Endothelial cell of umbilical vein (primary cell): ENCODE measurements around the gene ATP6AP2. TPM values are rescaled to one million over a fixed set of nuclear protein-coding genes. Genes with fewer than 3 reads are reported as not detected.

ENCODE experiments used
- BruUV-seq: library from RNA; stranded (reverse); fragments of 400-500 nt; replicated peaks from 2 replicates; lab custom pipeline; 2021; lab: Mats Ljungman, UMichigan
- CTCF ChIA-PET: fragments of 300-600, 350-600 bp; sonication (Branson Sonifier 250); formaldehyde crosslinking; loops from one replicate; lab custom pipeline; 2021; ENCODE audit warnings: antibody characterized with exemption, inconsistent platforms; lab: Charles Lee
- POLR2A ChIA-PET: fragments of 300-600, 350-600 bp; sonication (Branson Sonifier 250); formaldehyde crosslinking; loops from one replicate; lab custom pipeline; 2021; ENCODE audit warnings: antibody characterized with exemption, inconsistent platforms; lab: Charles Lee
- DNase-seq: peaks from one replicate; pipeline ENCODE4 v3.0.0-alpha.2; 2011; ENCODE audit warnings: low read depth, low spot score
- FAIRE-seq: peaks from 2 replicates; lab custom pipeline; 2011; peaks lifted over from hg19 to GRCh38; lab: Jason Lieb, UNC
- H2AFZ ChIP-seq: 2 replicates; pipeline ENCODE4 v1.6.0; 2012; ENCODE audit warnings: low read depth, low read length, control low read depth, inconsistent platforms
- H3K27ac ChIP-seq: 2 replicates; pipeline ENCODE4 v1.5.1; 2011; ENCODE audit warnings: low read depth, mild to moderate bottlenecking, control low read depth, low read length, moderate library complexity; ENCODE audit not compliant: insufficient read depth
- H3K27me3 ChIP-seq, 2 experiments: 2 replicates each; pipeline versions ENCODE4 v1.6.0 to v1.6.1; 2011; ENCODE audit warnings: low read length in 2 of 2, mixed read lengths in 1 of 2; ENCODE audit not compliant: control insufficient read depth in 2 of 2, insufficient read depth in 2 of 2
- H3K36me3 ChIP-seq, 2 experiments: 2 replicates in 1 of 2; 3 replicates in 1 of 2; pipeline ENCODE4 v1.5.1; 2011; ENCODE audit warnings: low read length in 2 of 2, mild to moderate bottlenecking in 1 of 2, moderate library complexity in 1 of 2; ENCODE audit not compliant: control insufficient read depth in 2 of 2, insufficient read depth in 2 of 2; ENCODE audit errors: extremely low read depth in 1 of 2
- H3K4me1 ChIP-seq: 3 replicates; pipeline ENCODE4 v1.5.1; 2011; ENCODE audit warnings: mild to moderate bottlenecking, low read length; ENCODE audit not compliant: control insufficient read depth, insufficient read depth; ENCODE audit errors: extremely low read depth
- H3K4me2 ChIP-seq: 2 replicates; pipeline ENCODE4 v1.6.1; 2011; ENCODE audit warnings: low read length, control low read depth, mixed read lengths; ENCODE audit not compliant: insufficient read depth
- H3K4me3 ChIP-seq, 3 experiments: fragments of 200-600 bp in 1 of 3; sonication (generic), shearing (Covaris generic) in 1 of 3; replicated peaks in 1 of 3; 2 replicates each; pipeline ENCODE4 v1.5.1; 2011 to 2016; ENCODE audit warnings: control low read depth in 3 of 3, low read length in 3 of 3, mild to moderate bottlenecking in 2 of 3, inconsistent platforms in 1 of 3, low read depth in 1 of 3, moderate library complexity in 1 of 3; ENCODE audit not compliant: insufficient read depth in 1 of 3
- H3K79me2 ChIP-seq: 2 replicates; pipeline ENCODE4 v1.6.0; 2012; ENCODE audit warnings: low read length, inconsistent platforms; ENCODE audit not compliant: control insufficient read depth, insufficient read depth
- H3K9ac ChIP-seq: replicated peaks from 2 replicates; pipeline ENCODE3; 2011; ENCODE audit warnings: low read length, control low read depth; ENCODE audit not compliant: insufficient read depth; ENCODE audit errors: extremely low read depth
- H3K9me1 ChIP-seq: replicated peaks from 3 replicates; pipeline ENCODE4 v1.6.0; 2011; ENCODE audit warnings: mild to moderate bottlenecking, low read length; ENCODE audit not compliant: control insufficient read depth, insufficient read depth; ENCODE audit errors: extremely low read depth
- H3K9me3 ChIP-seq: replicated peaks from 2 replicates; pipeline ENCODE4 v1.5.1; 2012; ENCODE audit warnings: low read length, inconsistent platforms; ENCODE audit not compliant: control insufficient read depth, insufficient read depth
- H4K20me1 ChIP-seq: replicated peaks from 2 replicates; pipeline ENCODE3; 2011; ENCODE audit warnings: mild to moderate bottlenecking, low read length; ENCODE audit not compliant: control insufficient read depth, insufficient read depth; ENCODE audit errors: extremely low read depth
- CTCF ChIP-seq, 2 donors: IDR thresholded peaks; 1 replicate in 1 of 2; 2 replicates in 1 of 2; pipeline ENCODE4 v1.5.1; 2011; ENCODE audit warnings: low read length in 2 of 2, mild to moderate bottlenecking in 2 of 2, moderate library complexity in 2 of 2, control low read depth in 1 of 2, inconsistent platforms in 1 of 2, low read depth in 1 of 2; ENCODE audit not compliant: insufficient read depth in 1 of 2; ENCODE audit errors: extremely low read depth in 1 of 2
- EZH2 ChIP-seq: IDR thresholded peaks from 2 replicates; pipeline ENCODE4 v1.6.1; 2012; ENCODE audit warnings: borderline replicate concordance, low read depth, mild to moderate bottlenecking, moderate library complexity, low read length, inconsistent platforms; ENCODE audit not compliant: severe bottlenecking
- FOS ChIP-seq: IDR thresholded peaks from 2 replicates; pipeline ENCODE4 v1.6.1; 2011; ENCODE audit warnings: mild to moderate bottlenecking, low read length, moderate library complexity, borderline replicate concordance; ENCODE audit not compliant: insufficient read depth
- GATA2 ChIP-seq: IDR thresholded peaks from 2 replicates; pipeline ENCODE4 v1.7.0; 2011; ENCODE audit warnings: low read depth, mild to moderate bottlenecking, moderate library complexity, mixed read lengths, low read length; ENCODE audit not compliant: insufficient read length, insufficient read depth
- JUN ChIP-seq: IDR thresholded peaks from 2 replicates; pipeline ENCODE4 v1.6.1; 2011; ENCODE audit warnings: borderline replicate concordance, low read depth; ENCODE audit not compliant: insufficient read length, insufficient read depth
- MAX ChIP-seq: IDR thresholded peaks from 2 replicates; pipeline ENCODE4 v1.6.1; 2011; ENCODE audit not compliant: insufficient read depth, insufficient read length
- MYC ChIP-seq: IDR thresholded peaks from one replicate; pipeline ENCODE4 v1.6.1; 2011; ENCODE audit warnings: mild to moderate bottlenecking, low read depth, low read length
- POLR2A ChIP-seq: IDR thresholded peaks from 2 replicates; pipeline ENCODE4 v1.6.1; 2012; ENCODE audit warnings: low read depth, mild to moderate bottlenecking, control low read depth, low read length
- POLR2AphosphoS5 ChIP-seq: IDR thresholded peaks from 2 replicates; pipeline ENCODE4 v1.6.1; 2012; ENCODE audit warnings: low read depth, mild to moderate bottlenecking, control low read depth, low read length, moderate library complexity; ENCODE audit not compliant: insufficient read depth
- dilution Hi-C: fragments of 300-500 bp; cut with MboI; formaldehyde crosslinking; loops from one replicate; pipeline ENCODE4 v1.15.0; 2019; ENCODE audit warnings: low sequenced_read_pairs; ENCODE audit not compliant: extremely low pct_ligation_motif_present
- intact Hi-C: fragments of 100-400 bp; cut with micrococcal nuclease; formaldehyde crosslinking; loops from one replicate; pipeline ENCODE4 v1.10.0; 2022
- polyA plus RNA-seq, 4 experiments: library from polyadenylated mRNA; depleted of rRNA in 3 of 4; stranded (reverse) in 3 of 4; unstranded in 1 of 4; fragments of >200 nt; gene quantifications; 2 replicates each; pipeline versions ENCODE4 v1.2.1 to v1.2.3, GENCODE V29; 2011 to 2012; ENCODE audit warnings: missing spikeins in 1 of 4
- total RNA-seq: library from RNA; stranded (reverse); gene quantifications from 2 replicates; pipeline ENCODE4 v1.2.3, GENCODE V29; 2021

The ATP6AP2 gene
- total and polyA plus RNA-seq, 2 donors (not counting 3 experiments of a cell fraction or from before 2014, with no cell fraction given): 84.6 to 95.9 TPM

- no peak for DNase-seq
- POLR2A ChIA-PET: no interaction called here
These were observed 2.6 kb upstream of the ATP6AP2 start for GRCh38 chrX:40578039-40578695.

GRCh38 chrX:40579141-40579540 lies 1.6 kb upstream of the ATP6AP2 start:
- Histone ChIP-seq H3K36me3 (no peaks in the 10 kb centered on the region), H3K9ac (no peak overlapping the region), H3K4me3 (no peak overlapping the region), H3K27ac (no peak overlapping the region), H3K27me3 (no peaks in the 10 kb centered on the region), H3K9me1 (no peaks in the 10 kb centered on the region), H3K9me3 (no peaks in the 10 kb centered on the region), H3K4me2 (no peak overlapping the region), H3K79me2 (peaks cover 23% of the 10 kb centered on the region), H4K20me1 (no peaks in the 10 kb centered on the region), H2AFZ (no peak overlapping the region), H3K4me1 (peaks cover 10% of the 10 kb centered on the region)
- dilution Hi-C loops: no loop called here
- DNase-seq: no peak
- no peak for FAIRE-seq
- no TSS peak for BruUV-seq
- TF ChIP-seq GATA2 (no peak), MAX (no peak), POLR2AphosphoS5 (no peak), MYC (no peak), POLR2A (no peak), JUN (no peak), FOS (no peak), CTCF (IDR thresholded peaks at IDR 0.05; ENCODE audit: extremely low read depth in 1 of 2, insufficient read depth in 1 of 2, low read depth in 1 of 2, low read length in 2 of 2) (no peak), EZH2 (no peak)
- intact Hi-C loops: no loop called here
- POLR2A ChIA-PET: no interaction called here
- CTCF ChIA-PET: no interaction called here

More at GRCh38 chrX:40578039-40578695, 2.6 kb upstream of the ATP6AP2 start:
- Histone ChIP-seq H3K9me1 (no peaks in the 10 kb centered on the region), H3K4me1 (peaks cover 10% of the 10 kb centered on the region), H3K27ac (no peak overlapping the region), H3K9ac (no peak overlapping the region), H3K79me2 (peaks cover 16% of the 10 kb centered on the region), H3K27me3 (no peaks in the 10 kb centered on the region), H3K4me2 (no peak overlapping the region), H2AFZ (no peak overlapping the region), H3K36me3 (no peaks in the 10 kb centered on the region), H4K20me1 (no peaks in the 10 kb centered on the region), H3K4me3 (no peak overlapping the region), H3K9me3 (no peaks in the 10 kb centered on the region)
- CTCF ChIA-PET: interaction anchor here (0.7 kb wide), 1 partner anchor 216 kb away, joined by 3 read pairs; no protein-coding TSS in a partner anchor
- intact Hi-C loops (no loop called here), dilution Hi-C loops (no loop called here)
- BruUV-seq: no TSS peak
- FAIRE-seq: no peak
- TF ChIP-seq GATA2 (no peak), JUN (no peak), FOS (no peak)
